ENCODE results near the gene LGI4.
A peak's percentile ranks its signal among the peaks of the same experiment; 100 is the strongest.

The LGI4 gene

GRCh38 chr19:35130761-35131720 lies 3.8 kb downstream of the LGI4 start:
- peak overlapping the region; percentile 76 for H3K27ac ChIP-seq
- no peak for TF ChIP-seq CTCF (conservative IDR thresholded peaks at IDR 0.05)

DNA sequence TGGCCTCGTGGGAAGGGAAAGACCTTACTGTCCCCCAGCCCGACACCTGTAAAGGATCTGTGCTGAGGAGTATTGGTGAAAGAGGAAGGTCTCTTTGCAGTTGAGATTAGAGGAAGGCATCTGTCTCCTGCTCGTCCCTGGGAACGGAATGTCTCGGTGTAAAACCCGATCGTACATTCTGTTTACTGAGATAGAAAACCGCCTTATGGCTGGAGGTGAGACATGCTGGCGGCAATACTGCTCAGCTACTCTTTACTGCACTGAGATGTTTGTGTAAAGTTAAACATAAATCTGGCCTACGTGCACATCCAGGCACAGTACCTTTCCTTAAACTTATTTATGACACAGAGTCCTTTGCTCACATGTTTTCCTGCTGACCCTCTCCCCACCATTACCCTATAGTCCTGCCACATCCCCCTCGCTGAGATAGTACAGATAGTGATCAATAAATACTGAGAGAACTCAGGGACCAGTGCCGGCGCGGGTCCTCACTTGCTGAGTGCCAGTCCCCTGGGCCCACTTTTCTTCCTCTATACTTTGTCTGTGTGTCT lies 5.1 kb downstream of the LGI4 start:
- H3K27ac ChIP-seq = peak overlapping the region; percentile 76

DNA sequence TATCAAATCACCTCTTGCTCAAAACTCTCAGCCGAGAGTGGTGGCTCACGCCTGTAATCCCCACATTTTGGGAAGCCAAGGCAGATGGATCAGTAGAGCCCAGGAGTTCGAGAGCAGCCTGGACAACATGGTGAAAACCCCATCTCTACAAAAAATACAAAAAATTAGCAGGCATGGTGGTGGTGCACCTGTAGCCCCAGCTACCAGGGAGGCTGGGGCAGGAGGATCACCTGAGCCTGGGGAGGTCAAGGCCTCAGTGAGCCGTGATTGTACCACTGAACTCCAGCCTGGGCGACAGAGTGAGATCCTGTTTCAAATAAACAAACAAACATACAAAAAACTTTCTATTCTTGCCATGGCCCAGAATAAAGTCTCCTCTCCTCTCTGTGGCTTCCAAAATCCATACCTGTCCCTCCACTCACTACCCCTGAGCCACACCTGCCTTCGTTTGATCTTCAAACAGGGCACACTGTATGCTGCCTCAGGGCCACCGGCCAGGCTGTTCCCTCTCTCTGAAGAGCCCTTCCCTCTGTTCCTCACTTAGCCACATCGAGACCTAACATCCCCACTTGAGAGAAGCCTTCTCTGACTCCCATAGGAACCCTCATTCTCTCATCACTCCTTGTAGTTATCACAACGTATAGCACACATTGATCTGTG lies 6.3 kb downstream of the LGI4 start:
- TF ChIP-seq CTCF (conservative IDR thresholded peaks at IDR 0.05) = no peak
- H3K27ac ChIP-seq = peak overlapping the region; percentile 76

DNA sequence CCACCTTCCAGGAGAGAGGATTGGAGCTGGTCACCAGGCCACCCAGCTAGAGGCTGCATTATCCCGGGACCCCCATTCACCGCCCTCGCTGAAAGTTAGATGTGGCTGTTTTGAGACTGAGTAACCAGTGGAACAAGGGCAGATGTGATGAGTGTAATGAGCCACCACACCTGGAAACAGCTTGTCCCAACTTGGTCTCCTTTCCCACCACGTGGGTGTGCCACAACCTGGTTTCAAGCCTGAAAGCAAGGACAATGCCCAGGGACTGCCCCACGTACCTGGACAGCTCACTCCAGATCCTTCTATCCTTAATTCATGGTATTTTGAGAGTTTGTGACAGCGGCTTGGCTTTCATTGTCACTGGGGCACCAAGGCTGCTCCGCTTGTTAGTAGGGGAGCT lies 7.0 kb downstream of the LGI4 start:
- peak overlapping the region; percentile 76; the same call in 1 of the 2 replicates for H3K27ac ChIP-seq
- no peak for TF ChIP-seq CTCF (conservative IDR thresholded peaks at IDR 0.05)

- no peak overlapping the region for H3K27ac ChIP-seq
- no peak for TF ChIP-seq CTCF (conservative IDR thresholded peaks at IDR 0.05)
Observed at GRCh38 chr19:35126624-35126959, 8.3 kb downstream of the LGI4 start.

DNA sequence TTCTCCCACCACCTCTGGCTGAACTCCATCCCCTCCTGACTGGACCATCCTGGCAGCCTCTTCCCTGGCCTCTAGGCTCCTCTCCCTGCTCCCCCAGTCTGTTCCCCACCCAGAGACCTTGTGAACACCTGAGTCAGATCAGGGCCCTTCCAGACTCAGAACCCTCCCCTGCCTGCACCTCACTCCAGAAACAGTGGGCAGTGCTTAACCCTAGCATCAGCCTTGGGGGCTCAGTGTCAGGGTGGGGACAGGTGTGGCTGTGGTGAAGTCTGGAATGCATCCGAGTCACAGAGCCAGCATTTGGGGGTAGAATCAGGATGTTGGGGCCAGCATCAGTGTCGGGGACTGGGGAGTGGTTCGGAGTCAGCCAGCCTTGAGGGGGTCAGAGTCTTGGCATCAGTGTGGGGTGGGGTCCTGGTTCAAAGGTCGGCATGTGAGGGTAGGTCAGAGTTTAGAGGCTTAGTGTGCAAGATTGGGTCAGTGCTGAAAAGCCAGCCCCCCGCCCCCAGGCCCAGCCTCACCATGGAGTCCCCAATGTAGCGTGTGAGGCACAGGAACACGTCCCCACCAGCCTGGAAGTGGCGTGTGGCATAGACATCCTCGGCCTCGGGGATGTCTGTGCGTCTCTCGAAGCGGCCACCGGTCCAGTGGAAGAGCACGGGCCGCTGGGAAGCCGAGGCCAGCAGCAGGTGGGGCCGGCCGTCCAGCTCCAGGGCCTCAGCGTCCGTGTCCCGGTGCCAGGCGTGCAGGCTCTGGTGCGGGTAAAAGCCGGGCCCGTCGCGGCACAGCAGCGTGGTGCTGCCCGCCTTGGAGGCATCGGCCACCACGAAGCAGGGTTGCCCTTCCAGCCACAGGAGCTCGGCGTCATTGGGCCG lies 8.9 kb downstream of the LGI4 start:
- H3K27ac ChIP-seq = no peak overlapping the region
- no peak for TF ChIP-seq CTCF (conservative IDR thresholded peaks at IDR 0.05)

DNA sequence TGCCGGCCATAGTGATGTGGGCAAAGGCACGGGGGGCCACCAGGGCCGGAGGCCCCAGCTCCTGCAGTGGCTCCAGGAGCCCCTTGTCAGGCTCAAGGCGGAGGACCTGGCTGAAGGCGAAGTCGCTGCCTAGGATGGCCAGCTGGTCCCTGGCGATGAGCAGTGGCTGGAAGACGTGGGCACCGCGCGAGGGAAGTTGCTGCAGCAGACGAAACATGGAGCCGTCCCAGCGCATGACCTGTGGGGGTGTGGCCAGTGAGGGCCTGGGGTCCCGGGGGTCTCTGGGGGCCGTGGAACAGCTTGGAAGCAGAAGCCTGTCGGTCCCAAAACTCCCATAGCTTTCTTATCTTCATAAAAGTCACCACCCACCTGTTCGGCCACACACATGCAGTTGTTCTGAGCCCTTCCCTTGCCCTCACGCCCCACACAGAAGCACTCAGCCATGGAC lies 9.6 kb downstream of the LGI4 start:
- peak overlapping the region; percentile 77; the same call in 1 of the 2 replicates for H3K27ac ChIP-seq
- no peak for TF ChIP-seq CTCF (conservative IDR thresholded peaks at IDR 0.05)
